ENCODE results near the gene TTC23. TPM values are rescaled to one million over a fixed set of nuclear protein-coding genes. Genes with fewer than 3 reads are reported as not detected.

The TTC23 gene
- total and polyA plus RNA-seq, 4 donors = 8.3 to 33.6 (median 20.3) TPM

GRCh38 chr15:99103279-99103678 lies 146.1 kb downstream of the TTC23 start:
- intact Hi-C loops (cut with DNase I) = loop anchor here in 1 of 2 donors (10.0 kb wide), 1 partner anchor 632 kb away; the partner anchor contains the start of gene LYSMD4
- ATAC-seq (ENCODE audit: low FRiP score) = no peak
- H3K4me1 ChIP-seq (ENCODE audit: control insufficient read depth in 1 of 2, insufficient read depth in 2 of 2, low read length in 2 of 2) = peaks cover 2 to 3% of the 10 kb centered on the region in 2 donors
- no peak overlapping the region for H3K4me3 ChIP-seq (ENCODE audit: low read length in 2 of 2)
- WGBS, 2 donors = 95 to 98% methylated on average over 2 of the region's 2 CpGs
- H3K9me3 ChIP-seq (ENCODE audit: control insufficient read depth, low read length) = no peaks in the 10 kb centered on the region
- no peaks in the 10 kb centered on the region for H3K36me3 ChIP-seq (ENCODE audit: control insufficient read depth in 1 of 2, insufficient read depth in 2 of 2, low read length in 1 of 2)
- DNase-seq = no peak
- H3K27me3 ChIP-seq (ENCODE audit: control insufficient read depth in 1 of 2, insufficient read depth in 2 of 2, low read length in 1 of 2) = no peaks in the 10 kb centered on the region
- no peak overlapping the region for H3K27ac ChIP-seq (ENCODE audit: low read depth in 1 of 2, low read length in 2 of 2)

- Histone ChIP-seq H3K36me3 (ENCODE audit: control insufficient read depth in 1 of 2, insufficient read depth in 2 of 2, low read length in 1 of 2) (no peaks in the 10 kb centered on the region), H3K4me3 (ENCODE audit: low read length in 2 of 2) (no peak overlapping the region), H3K9me3 (ENCODE audit: control insufficient read depth, low read length) (no peaks in the 10 kb centered on the region), H3K27me3 (ENCODE audit: control insufficient read depth in 1 of 2, insufficient read depth in 2 of 2, low read length in 1 of 2) (no peaks in the 10 kb centered on the region), H3K27ac (ENCODE audit: low read depth in 1 of 2, low read length in 2 of 2) (no peak overlapping the region), H3K4me1 (ENCODE audit: control insufficient read depth in 1 of 2, insufficient read depth in 2 of 2, low read length in 2 of 2) (peaks cover under 1% of the 10 kb centered on the region in 2 donors)
- WGBS, 2 donors = 58 to 61% methylated on average over 13 of the region's 13 CpGs
- intact Hi-C loops (cut with DNase I) = loop anchor here in 1 of 2 donors (10.0 kb wide), 1 partner anchor 632 kb away; the partner anchor contains the start of gene LYSMD4
- ATAC-seq (ENCODE audit: low FRiP score) (no peak), DNase-seq (no peak)
Measured at GRCh38 chr15:99102332-99103235, 146.8 kb downstream of the TTC23 start.

- intact Hi-C loops (cut with DNase I) = loop anchor here (2.0 to 10.0 kb wide), 2 partner anchors 111 to 633 kb away; partner anchors contain the start of gene LYSMD4 (in 1 of the 2)
- Histone ChIP-seq H3K36me3 (ENCODE audit: control insufficient read depth in 1 of 2, insufficient read depth in 2 of 2, low read length in 1 of 2) (no peaks in the 10 kb centered on the region), H3K4me3 (ENCODE audit: low read length in 2 of 2) (no peak overlapping the region), H3K4me1 (ENCODE audit: control insufficient read depth in 1 of 2, insufficient read depth in 2 of 2, low read length in 2 of 2) (no peaks in the 10 kb centered on the region), H3K9me3 (ENCODE audit: control insufficient read depth, low read length) (no peaks in the 10 kb centered on the region), H3K27ac (ENCODE audit: low read depth in 1 of 2, low read length in 2 of 2) (no peak overlapping the region), H3K27me3 (ENCODE audit: control insufficient read depth in 1 of 2, insufficient read depth in 2 of 2, low read length in 1 of 2) (no peaks in the 10 kb centered on the region)
- DNase-seq (no peak), ATAC-seq (ENCODE audit: low FRiP score) (no peak)
- 77 to 91% methylated on average over 7 of the region's 7 CpGs for WGBS, 2 donors
Measured at GRCh38 chr15:99101501-99101900, 147.9 kb downstream of the TTC23 start.

- peak; percentile 76 for ATAC-seq (ENCODE audit: low FRiP score)
- Histone ChIP-seq H3K27ac (ENCODE audit: low read depth in 1 of 2, low read length in 2 of 2) (no peak overlapping the region), H3K27me3 (ENCODE audit: control insufficient read depth in 1 of 2, insufficient read depth in 2 of 2, low read length in 1 of 2) (no peaks in the 10 kb centered on the region), H3K36me3 (ENCODE audit: control insufficient read depth in 1 of 2, insufficient read depth in 2 of 2, low read length in 1 of 2) (no peaks in the 10 kb centered on the region), H3K4me3 (ENCODE audit: low read length in 2 of 2) (peak overlapping the region; percentile 8 to 38), H3K4me1 (ENCODE audit: control insufficient read depth in 1 of 2, insufficient read depth in 2 of 2, low read length in 2 of 2) (no peaks in the 10 kb centered on the region), H3K9me3 (ENCODE audit: control insufficient read depth, low read length) (no peaks in the 10 kb centered on the region)
- intact Hi-C loops (cut with DNase I) = loop anchor here (1.0 to 10.0 kb wide), 3 partner anchors 112 to 634 kb away; partner anchors contain the start of gene LYSMD4 (in 1 of the 2)
- DNase-seq = peak; percentile 86 to 96
- WGBS, 2 donors = 2 to 3% methylated on average over 38 to 50 of the region's 50 CpGs
Measured at GRCh38 chr15:99100245-99101173, 148.9 kb downstream of the TTC23 start.

GRCh38 chr15:99099661-99100060 lies 149.7 kb downstream of the TTC23 start:
- Histone ChIP-seq H3K27ac (ENCODE audit: low read depth in 1 of 2, low read length in 2 of 2) (no peak overlapping the region), H3K36me3 (ENCODE audit: control insufficient read depth in 1 of 2, insufficient read depth in 2 of 2, low read length in 1 of 2) (no peaks in the 10 kb centered on the region), H3K4me3 (ENCODE audit: low read length in 2 of 2) (no peak overlapping the region), H3K4me1 (ENCODE audit: control insufficient read depth in 1 of 2, insufficient read depth in 2 of 2, low read length in 2 of 2) (no peaks in the 10 kb centered on the region), H3K27me3 (ENCODE audit: control insufficient read depth in 1 of 2, insufficient read depth in 2 of 2, low read length in 1 of 2) (no peaks in the 10 kb centered on the region), H3K9me3 (ENCODE audit: control insufficient read depth, low read length) (no peaks in the 10 kb centered on the region)
- intact Hi-C loops (cut with DNase I) = loop anchor here (1.0 to 10.0 kb wide), 3 partner anchors 113 to 635 kb away; partner anchors contain the start of gene LYSMD4 (in 1 of the 2)
- DNase-seq = no peak
- WGBS, 2 donors = 96 to 97% methylated on average over 7 of the region's 7 CpGs
- ATAC-seq (ENCODE audit: low FRiP score) = no peak

GRCh38 chr15:99098991-99099390 lies 150.4 kb downstream of the TTC23 start:
- Histone ChIP-seq H3K9me3 (ENCODE audit: control insufficient read depth, low read length) (no peaks in the 10 kb centered on the region), H3K27me3 (ENCODE audit: control insufficient read depth in 1 of 2, insufficient read depth in 2 of 2, low read length in 1 of 2) (no peaks in the 10 kb centered on the region), H3K36me3 (ENCODE audit: control insufficient read depth in 1 of 2, insufficient read depth in 2 of 2, low read length in 1 of 2) (no peaks in the 10 kb centered on the region), H3K27ac (ENCODE audit: low read depth in 1 of 2, low read length in 2 of 2) (no peak overlapping the region), H3K4me3 (ENCODE audit: low read length in 2 of 2) (no peak overlapping the region), H3K4me1 (ENCODE audit: control insufficient read depth in 1 of 2, insufficient read depth in 2 of 2, low read length in 2 of 2) (no peaks in the 10 kb centered on the region)
- ATAC-seq (ENCODE audit: low FRiP score) = no peak
- DNase-seq = no peak
- intact Hi-C loops (cut with DNase I) = no loop called here
- 78 to 79% methylated on average over 6 of the region's 6 CpGs for WGBS, 2 donors

GRCh38 chr15:99098426-99098825 lies 151.0 kb downstream of the TTC23 start:
- intact Hi-C loops (cut with DNase I) = no loop called here
- Histone ChIP-seq H3K27me3 (ENCODE audit: control insufficient read depth in 1 of 2, insufficient read depth in 2 of 2, low read length in 1 of 2) (no peaks in the 10 kb centered on the region), H3K4me1 (ENCODE audit: control insufficient read depth in 1 of 2, insufficient read depth in 2 of 2, low read length in 2 of 2) (no peaks in the 10 kb centered on the region), H3K4me3 (ENCODE audit: low read length in 2 of 2) (no peak overlapping the region), H3K9me3 (ENCODE audit: control insufficient read depth, low read length) (no peaks in the 10 kb centered on the region), H3K36me3 (ENCODE audit: control insufficient read depth in 1 of 2, insufficient read depth in 2 of 2, low read length in 1 of 2) (no peaks in the 10 kb centered on the region), H3K27ac (ENCODE audit: low read depth in 1 of 2, low read length in 2 of 2) (no peak overlapping the region)
- WGBS, 2 donors = 88 to 90% methylated on average over 12 of the region's 12 CpGs
- DNase-seq (no peak), ATAC-seq (ENCODE audit: low FRiP score) (no peak)

Data from aorta (tissue), 5 donors.